ENCODE measurements around the gene MAPK8IP2. TPM values are rescaled to one million over a fixed set of nuclear protein-coding genes. Genes with fewer than 3 reads are reported as not detected.
"Not testable (repeated sequence)": the region's sequence is repeated elsewhere in the genome, so short reads cannot be mapped to it uniquely, and the experiment has no call there.

MAPK8IP2 gene
- total RNA-seq, 1 donor from 2014 or later, result 0.30 TPM

GRCh38 chr22:50612528-50613221, 12.1 kb downstream of the MAPK8IP2 start:
- DNase-seq (ENCODE audit: low read depth), result no peak

GRCh38 chr22:50613291-50613981, 12.8 kb downstream of the MAPK8IP2 start:
- no peak for DNase-seq (ENCODE audit: low read depth)

- not testable (repeated sequence) for DNase-seq (ENCODE audit: low read depth)
These were observed 13.7 kb downstream of the MAPK8IP2 start for GRCh38 chr22:50614296-50614695.

GRCh38 chr22:50620593-50621355, 20.2 kb downstream of the MAPK8IP2 start:
- DNase-seq (ENCODE audit: low read depth), result no peak

- no peak for DNase-seq (ENCODE audit: low read depth)
These were observed 20.8 kb downstream of the MAPK8IP2 start for GRCh38 chr22:50621356-50621880.

- DNase-seq (ENCODE audit: low read depth), result no peak
These were observed 21.5 kb downstream of the MAPK8IP2 start for GRCh38 chr22:50621948-50622722.

- DNase-seq (ENCODE audit: low read depth), result no peak
These were observed 22.2 kb downstream of the MAPK8IP2 start for GRCh38 chr22:50622723-50623327.

GRCh38 chr22:50624347-50625130, 23.9 kb downstream of the MAPK8IP2 start:
- no peak for DNase-seq (ENCODE audit: low read depth)

GRCh38 chr22:50625131-50625567, 24.6 kb downstream of the MAPK8IP2 start:
- no peak for DNase-seq (ENCODE audit: low read depth)

- DNase-seq (ENCODE audit: low read depth), result no peak
These were observed 25.1 kb downstream of the MAPK8IP2 start for GRCh38 chr22:50625568-50626313.

- no peak for DNase-seq (ENCODE audit: low read depth)
These were observed 25.8 kb downstream of the MAPK8IP2 start for GRCh38 chr22:50626314-50626849.

- no peak for DNase-seq (ENCODE audit: low read depth)
These were observed 26.5 kb downstream of the MAPK8IP2 start for GRCh38 chr22:50626850-50627641.

- peak; percentile 44 for DNase-seq (ENCODE audit: low read depth)
These were observed 27.3 kb downstream of the MAPK8IP2 start, which contains the start of gene ARSA for GRCh38 chr22:50627642-50628542. Gene ARSA, minus strand, starts transcription at chr22:50628152. Its CDS starts 373 bp downstream, at chr22:50627779.

- DNase-seq (ENCODE audit: low read depth), result no peak
These were observed 28.0 kb downstream of the MAPK8IP2 start for GRCh38 chr22:50628543-50629134.

GRCh38 chr22:50630376-50630775, 29.8 kb downstream of the MAPK8IP2 start:
- DNase-seq (ENCODE audit: low read depth), result no peak

- no peak for DNase-seq (ENCODE audit: low read depth)
These were observed 32.5 kb downstream of the MAPK8IP2 start for GRCh38 chr22:50633086-50633485.

- DNase-seq (ENCODE audit: low read depth), result no peak
These were observed 33.2 kb downstream of the MAPK8IP2 start for GRCh38 chr22:50633771-50634170.
